ENCODE results near the gene MMP17.
"Not testable (repeated sequence)": the region's sequence is repeated elsewhere in the genome, so short reads cannot be mapped to it uniquely, and the experiment has no call there.

MMP17 gene

DNA sequence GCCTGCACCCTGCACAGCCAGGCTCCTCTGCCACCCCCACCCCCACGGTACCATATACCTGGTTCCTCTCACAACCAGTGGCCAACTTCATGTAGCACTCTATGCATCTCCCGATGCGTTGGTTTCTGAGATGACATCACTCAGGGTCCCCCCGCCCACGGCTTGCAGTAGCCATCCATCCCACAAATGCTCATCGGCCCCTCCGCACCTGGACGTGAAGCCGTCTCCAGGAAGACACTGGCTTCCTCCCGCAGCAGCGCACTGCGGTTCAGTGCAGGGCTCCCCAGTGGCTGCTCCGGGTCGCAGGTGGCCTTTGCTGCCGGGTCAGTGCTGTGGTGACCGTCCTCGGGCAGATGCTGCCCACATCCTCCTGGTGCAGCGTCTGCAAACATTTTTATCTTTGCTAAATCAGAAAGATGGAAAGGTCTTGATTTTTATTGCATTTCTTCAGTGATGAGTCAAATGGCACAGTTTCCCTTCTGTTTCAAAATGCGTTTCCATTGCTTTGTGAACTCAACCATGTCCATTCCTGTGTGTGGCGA is 27.5 kb upstream of the MMP17 start:
- no peak for DNase-seq

DNA sequence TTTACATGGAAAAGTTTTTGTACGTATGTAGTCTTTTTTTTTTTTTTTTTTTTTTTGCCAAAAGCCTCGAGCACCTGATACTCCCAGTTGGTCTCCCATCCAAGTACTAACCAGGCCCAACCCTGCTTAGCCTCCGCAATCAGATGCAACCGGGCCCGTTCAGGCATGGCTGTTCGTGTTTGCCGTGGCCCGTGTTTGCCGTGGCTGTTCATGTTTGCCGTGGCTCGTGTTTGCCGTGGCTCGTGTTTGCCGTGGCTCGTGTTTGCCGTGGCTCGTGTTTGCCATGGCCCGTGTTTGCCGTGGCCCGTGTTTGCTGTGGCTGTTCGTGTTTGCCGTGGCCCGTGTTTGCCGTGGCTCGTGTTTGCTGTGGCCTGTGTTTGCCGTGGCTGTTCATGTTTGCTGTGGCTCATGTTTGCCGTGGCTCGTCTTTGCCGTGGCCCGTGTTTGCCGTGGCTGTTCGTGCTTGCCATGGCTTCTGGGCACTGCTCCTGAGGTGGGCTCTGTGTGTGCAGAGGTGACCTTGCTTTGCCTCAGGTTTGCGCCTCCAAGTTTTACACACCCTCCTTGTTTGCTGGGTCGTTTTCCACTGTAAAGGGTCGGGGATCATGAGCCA is 26.8 kb upstream of the MMP17 start:
- DNase-seq: no peak

DNA sequence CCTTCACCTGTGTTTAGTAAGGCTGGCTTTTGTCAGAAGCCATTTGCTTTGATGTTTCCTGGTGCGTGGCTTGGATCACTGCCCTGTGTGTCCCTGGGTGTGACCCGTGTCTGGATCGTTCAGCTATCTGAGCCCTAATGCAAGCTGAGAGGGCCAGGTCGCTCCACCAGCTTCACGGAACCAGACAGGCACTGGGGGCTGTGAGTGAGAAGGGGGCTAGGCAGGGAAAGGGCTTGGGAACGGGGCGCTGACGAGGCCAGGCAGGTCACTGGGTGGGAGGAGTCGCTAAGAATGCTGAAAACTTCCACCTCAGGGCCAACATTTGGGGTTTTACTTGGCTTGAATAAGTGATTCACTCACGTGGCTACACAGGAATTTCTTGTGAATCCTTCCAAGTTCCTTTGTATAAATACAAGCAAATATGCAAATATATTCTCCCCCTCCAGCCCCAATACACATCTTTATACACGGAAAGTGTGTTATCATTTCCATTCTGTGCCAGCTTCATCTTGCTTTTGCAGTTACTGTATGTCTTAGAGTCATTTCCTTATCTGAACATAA is 24.2 kb upstream of the MMP17 start:
- peak; percentile 60 for DNase-seq

DNA sequence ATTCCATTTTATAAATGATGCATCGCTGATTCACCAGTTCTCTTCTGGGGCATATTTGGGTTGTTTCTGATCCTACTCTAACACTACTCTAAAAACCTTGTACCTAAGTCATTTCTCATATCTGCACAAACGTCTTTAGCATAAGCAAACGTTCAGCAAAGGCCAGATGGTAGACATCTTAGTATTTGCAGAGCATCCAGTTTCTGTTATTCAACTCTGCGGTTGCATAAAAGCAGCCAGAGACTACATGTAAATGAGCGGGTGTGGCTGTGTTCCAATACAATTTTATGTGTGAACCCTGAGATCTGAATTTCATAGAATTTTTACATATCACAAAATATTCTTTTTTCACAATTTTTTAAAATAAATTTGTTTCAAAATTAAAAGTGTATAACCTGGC is 22.8 kb upstream of the MMP17 start:
- DNase-seq: no peak

DNA sequence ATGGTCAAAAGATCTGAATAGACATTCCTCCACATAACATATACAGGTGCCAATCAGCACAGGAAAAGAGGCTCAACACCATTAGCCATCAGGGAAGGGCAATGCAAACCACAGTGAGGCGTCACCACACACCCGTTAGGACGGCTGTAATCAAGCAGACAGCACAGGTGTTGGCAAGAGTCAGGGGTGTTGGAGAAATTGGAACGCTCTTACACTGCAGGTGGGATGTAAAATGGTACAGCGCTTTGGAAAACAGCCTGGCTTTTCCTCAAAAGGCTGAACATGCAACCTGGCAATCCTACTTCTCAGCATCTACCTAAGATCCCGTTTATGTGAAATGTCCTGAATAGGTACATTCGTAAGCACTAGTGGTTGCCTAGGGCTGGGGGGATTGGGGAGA is 21.5 kb upstream of the MMP17 start:
- DNase-seq: no peak

DNA sequence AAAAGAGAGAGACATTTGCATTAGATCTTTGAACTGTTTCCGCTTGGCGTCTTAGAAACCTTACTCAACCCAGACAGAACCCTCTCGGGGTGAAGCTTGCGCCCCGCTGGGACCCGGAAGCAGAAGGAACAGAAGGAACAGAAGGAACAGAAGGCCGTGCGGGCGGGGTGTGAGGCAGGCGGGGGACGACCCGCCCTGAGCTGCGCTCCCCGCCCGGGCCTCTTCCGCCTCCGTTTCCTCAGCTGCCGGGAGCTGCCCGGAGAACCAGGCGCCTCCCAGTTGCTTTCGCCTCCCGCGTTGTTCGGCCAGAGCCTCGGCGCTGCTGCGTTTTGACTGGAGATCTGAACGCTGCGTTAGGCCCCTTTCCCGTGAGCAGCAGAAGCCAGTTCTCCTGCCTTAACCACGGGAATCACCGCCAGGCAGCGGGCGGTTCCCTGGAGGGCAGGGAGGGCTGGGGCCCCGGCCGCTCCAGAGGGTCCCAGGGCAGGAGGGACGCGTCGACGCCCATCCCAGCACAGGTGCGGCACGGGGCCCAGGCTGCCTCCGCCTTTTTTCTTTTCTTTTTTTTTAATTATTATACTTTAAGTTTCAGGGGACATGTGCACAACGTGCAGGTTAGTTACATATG is 19.3 kb upstream of the MMP17 start:
- DNase-seq: no peak

DNA sequence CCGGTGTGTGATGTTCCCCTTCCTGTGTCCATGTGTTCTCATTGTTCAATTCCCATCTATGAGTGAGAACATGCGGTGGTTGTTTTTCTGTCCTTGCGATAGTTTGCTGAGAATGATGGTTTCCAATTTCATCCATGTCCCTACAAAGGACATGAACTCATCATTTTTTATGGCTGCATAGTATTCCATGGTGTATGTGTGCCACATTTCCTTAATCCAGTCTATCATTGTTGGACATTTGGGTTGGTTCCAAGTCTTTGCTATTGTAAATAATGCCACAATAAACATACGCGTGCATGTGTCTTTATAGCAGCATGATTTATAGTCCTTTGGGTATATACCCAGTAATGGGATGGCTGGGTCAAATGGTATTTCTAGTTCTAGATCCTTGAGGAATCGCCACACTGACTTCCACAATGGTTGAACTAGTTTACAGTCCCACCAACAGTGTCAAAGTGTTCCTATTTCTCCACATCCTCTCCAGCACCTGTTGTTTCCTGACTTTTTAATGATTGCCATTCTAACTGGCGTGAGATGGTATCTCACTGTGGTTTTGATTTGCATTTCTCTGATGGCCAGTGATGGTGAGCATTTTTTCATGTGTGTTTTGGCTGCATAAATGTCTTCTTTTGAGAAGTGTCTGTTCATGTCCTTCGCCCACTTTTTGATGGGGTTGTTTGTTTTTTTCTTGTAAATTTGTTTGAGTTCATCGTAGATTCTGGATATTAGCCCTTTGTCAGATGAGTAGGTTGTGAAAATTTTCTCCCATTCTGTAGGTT is 18.5 kb upstream of the MMP17 start:
- DNase-seq: not testable (repeated sequence)

DNA sequence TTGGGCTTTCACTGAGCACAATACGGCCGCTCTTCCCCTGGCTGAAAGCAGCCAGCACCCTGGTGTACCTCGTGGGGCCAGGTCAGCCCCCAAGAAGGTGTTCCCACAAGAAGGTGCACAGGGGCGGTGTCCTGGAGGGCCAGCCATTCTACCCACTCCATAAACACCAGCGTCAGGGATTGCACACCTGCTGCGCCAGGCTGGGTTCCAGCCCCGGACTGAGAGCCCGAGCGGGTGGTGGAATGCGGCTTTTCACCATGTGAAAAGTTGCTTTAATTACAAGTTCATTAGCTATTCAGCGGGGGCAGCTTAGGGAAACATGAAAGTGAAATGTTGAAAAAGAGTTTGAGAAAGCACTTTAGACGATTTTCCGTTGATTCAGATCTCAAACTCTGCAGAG is 17.5 kb upstream of the MMP17 start:
- DNase-seq: no peak

DNA sequence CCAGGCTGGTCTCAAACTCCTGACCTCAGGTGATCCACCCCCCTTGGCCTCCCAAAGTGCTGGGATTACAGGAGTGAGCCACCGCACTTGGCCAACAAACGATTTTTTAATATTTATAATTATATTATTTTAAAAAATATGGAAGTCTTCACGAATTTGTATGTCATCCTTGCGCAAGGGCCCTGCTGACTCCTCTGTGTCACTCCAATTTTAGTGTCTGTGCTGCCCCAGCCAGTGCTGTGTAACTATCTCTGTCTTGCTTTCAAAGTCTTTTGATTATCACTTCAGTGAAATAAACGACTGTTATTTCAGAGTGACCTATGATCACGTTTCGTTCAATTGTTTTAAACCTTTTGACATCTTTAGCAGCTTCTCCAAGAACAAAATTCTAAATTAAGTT is 13.1 kb upstream of the MMP17 start:
- DNase-seq: no peak

DNA sequence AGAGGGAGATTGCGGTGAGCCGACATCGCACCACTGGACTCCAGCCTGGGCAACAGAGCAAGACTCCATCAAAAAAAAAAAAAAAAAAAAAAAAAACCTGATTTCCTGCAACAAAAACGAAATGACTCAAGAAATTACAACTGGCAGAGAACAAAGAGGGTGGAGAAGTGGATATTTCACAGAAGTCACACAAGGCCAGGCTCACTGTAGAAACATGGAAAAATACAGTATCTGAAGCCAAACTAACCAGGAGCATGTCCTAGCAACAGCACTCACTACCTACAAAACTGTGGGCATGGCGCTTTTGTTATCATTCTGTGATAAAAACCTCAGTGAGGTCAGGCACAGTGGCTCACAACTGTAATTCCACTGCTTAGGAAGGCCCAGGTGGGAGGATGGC is 11.7 kb upstream of the MMP17 start:
- no peak for DNase-seq

DNA sequence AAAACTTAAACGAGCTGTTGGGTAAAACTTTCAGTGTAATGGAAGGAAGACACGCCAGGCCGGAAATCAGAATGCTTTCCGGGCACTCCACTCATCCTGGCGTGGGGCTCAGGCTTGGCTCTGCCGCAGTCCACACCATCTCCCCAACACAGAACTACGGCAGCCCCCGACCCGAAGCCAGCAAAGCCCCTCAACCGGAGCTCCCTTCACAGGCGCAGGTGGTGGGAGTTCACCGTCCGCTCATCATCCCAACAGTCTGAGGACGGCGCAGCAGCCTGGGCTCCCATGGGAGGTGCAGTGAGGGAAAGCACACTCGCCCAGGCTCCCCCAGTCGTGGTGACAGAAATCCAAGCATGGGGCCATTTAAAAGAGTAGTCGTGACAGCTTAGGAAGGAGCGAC is 11.0 kb upstream of the MMP17 start:
- no peak for DNase-seq

DNA sequence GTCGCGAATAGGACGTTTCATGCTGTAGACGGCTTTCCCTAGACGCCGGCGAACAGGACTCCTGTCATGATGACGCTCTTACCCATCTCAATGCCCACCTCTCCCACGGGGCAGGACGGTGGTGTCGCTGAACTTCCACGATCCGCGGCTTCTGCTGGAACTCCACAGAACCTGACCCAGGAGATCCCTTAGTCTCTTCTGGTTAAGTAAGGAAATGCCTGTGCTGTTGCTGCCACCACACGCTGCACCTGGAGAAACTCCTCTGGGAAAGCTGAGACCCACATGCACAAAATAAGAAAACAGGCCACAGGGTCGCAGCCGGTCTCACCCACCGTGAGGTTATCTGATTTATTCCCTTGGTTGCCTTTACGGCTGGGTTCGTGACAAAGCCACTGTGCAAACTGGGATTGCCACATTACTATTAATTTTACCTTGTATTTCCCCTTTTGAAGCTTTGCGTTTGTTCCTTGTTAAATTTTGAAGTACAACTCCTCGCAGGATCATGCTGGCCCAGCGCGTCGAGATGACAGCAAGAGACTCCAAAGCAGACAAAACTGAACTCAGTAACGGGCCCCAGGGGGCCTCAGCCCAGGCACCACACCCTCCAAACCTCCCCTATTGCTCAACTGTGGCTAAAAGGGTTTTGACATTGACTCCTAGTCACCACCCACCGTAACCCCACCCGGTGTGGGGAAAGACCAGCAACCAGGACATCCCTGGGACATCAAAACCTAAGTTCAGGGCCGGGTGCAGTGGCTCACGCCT is 9.2 kb upstream of the MMP17 start:
- DNase-seq: no peak

DNA sequence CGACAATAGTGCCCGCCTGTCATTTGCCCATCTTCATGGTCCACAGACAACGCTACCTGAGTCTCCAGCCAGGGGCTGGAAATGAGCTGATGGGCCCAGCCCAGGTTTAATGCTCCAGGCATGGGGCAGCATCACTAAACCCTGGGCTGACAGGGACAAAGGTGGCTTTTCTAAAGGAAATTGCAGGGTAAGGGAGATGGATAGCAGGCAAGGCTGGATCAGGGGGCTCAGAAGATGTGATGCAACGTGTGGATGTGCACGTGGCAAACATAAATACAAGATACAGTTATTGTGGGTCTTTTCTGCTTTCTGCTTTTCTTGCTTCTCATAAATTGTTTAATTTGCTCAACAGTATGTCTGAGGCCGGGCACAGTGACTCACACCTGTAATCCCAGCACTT is 3.7 kb upstream of the MMP17 start:
- DNase-seq: no peak

DNA sequence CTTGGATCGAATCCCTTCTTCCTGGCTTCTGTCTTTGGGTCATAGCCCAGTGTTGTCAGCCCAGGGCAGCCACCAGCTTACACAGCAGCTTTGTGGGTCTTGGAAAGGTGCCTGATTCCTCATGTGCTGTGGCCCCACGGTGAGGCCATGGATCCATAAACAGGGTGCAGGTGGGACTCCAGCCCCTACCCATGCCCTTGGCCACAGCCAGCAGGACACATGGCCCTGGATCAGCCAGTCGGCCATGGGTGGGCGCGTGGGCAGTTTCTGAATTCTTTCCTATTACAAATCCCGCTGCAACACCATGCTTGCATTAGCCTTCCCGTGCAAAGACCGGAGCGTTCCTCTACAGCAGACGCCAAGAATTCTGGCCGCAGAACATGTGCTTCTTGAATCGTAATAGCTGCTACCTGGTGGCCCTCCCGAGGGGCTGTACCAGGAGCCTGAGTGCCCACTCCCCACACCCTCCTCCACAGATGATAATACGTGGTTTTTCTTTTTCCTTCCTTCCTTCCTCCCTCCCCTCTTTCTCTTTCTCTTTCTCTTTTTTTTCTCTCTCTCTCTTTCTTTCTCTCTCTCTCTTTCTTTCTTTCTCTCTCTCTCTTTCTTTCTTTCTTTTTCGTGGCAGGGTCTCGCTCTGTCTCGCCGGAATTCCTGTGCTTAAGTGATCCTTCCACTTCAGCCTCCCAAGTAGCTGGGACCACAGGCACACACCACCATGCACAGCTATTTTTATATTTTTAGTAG is 2.9 kb upstream of the MMP17 start:
- DNase-seq: peak; percentile 24

DNA sequence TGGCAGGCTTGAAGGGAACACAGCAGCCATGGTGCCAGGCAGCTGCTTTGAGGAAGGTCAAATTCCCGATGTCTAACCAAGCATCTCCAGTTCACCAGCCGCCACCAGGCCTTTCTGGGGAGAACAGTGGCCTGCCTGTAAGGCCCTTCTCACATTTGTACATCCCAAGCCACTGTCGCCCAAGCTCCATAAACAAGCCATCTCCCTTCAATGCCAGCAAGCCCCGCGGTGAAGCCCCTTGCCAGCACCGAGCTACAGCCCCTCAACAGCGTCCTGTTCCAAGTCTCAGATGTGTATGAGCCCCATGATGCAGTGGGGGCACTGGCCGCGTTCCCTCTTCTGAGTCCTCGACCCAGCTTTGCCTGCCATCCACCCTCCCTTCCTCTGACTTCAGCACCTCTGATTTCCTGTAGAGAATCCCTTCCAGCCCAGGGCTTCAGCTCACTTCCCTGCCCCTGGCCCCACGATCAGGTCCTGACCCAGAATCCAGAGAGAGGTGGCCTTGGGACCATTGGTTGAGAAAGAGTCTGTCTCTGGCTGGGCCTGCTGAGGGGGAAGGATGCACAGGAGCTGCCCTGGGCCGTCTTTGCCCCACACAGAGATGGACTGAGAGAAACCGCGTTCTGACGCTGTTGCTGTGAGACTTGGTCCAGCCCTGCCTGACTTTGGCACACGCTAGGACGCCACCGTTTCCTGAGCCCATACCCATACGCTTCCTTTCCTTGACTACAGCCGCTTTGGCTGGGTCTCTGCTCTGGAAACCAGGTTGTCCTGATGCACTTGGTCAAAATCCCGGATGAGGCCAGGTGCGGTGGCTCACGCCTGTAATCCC is 1.9 kb upstream of the MMP17 start:
- no peak for DNase-seq

DNA sequence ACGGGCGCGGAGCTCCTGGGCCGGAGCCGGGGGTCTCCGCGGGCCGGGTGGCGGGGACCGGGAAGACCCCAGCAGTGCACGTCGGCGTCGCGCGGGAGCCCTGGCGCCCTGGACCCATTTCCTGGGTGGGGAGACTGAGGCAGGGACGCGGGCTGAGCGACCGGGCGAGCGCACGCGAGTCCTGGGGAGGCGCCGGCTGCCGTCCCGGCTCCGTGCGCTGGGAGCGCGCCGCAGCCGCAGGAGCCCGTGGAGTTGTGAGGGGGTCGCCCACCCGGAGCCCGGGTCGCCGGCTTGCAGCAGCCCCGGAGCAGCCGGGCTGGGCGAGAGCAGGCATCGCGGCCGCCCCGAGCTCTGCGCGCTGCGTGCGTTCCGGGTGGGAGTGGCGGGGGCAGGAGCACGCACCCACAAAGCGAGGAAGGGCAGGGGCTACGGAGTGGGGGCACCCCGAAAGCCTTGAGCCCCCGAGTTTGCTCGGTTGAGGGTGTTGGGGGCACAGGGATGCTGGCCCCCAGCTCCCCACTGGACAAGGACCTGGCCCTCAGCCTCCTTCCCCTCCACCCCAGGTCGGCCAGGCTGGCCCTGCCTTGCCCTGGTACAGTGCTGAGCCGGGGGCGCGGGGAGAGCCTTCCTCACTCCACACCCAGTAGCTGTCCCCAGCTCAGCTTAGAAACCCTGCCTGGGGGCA is 620 bp downstream of the MMP17 start:
- DNase-seq: no peak

DNA sequence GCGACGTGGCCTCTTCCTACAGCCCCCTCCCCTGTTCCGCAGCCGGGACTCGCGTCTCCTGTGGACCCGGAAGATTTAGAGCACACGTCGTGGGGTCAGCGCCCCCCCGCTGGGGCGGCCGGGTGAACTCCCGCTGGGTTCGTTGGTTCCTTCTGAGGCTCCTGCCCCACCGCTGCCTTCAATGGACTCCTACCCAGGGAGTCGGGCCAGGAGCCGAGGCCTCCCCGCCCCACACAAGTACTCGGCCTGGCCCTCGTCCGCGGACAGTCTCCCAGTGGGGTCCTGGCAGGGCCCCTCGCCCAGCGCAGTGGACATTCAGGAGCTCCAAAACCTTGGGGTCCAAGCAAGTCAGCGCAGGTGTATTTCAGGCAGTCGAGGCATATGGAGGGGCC is 1.2 kb downstream of the MMP17 start:
- no peak for DNase-seq

DNA sequence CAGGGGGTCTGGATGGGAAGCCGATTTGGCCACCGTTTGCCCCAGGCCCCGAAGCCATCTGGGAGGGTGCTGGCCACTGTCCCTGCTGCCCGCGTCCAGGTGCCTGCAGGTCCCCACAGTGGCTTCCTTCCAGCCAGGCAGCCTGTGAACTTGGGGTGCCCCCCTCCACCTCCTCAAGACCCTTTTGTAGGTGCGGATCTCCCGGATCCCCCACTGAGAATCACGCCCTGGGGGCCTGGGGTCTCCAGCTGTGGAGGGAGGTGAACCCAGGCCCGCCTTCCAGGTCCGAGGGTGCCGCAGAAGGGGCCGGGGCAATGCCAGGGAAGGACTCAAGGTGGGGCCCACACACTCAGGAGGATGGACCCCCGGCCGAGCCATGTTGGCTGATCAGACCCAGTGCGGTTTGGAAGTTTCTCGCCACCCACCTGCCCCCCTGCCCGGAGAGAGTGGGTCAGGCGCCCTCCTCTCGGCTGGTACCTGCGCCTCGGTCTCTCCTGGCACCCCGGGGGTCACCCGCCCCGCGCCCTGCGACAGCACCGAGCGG is 1.7 kb downstream of the MMP17 start:
- no peak for DNase-seq

DNA sequence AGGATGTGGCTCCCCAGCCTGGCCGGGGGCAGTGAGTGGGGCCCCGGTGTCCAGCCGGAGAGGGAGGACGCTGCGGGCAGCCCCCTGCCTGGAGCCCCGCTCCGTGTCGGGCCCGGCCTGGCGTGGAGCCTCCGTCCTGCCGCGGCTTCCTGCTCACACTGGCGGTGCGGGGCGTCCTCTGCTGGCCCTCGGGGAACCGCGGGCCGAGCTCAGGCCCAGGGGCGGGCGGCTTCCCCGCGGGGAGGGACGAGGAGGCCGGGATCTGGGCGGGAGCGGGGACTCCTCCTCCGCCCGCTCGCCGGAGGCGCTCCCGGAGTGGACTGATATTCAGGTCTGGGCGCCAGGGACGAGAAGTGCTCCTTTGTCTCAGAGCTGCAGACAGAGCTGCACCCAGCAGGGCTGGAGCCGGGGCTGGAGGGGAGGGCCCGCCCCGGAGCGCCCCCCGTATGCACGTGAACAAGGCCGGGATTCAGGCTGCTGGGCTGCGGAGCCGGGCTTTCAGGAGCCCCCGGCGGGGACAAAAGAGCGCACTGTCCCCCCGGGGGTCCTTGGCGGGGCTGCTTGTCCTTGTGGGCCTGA is 2.2 kb downstream of the MMP17 start:
- peak; percentile 90 for DNase-seq

Data from fibroblast of skin of abdomen (primary cell).